HEK293 (cell line): ENCODE measurements around the gene LYZL2.
"Not testable (repeated sequence)": the region's sequence is repeated elsewhere in the genome, so short reads cannot be mapped to it uniquely, and the experiment has no call there.

Source experiments
- CTCF ChIA-PET: fragments of 350-600 bp; formaldehyde crosslinking; extraction: SDS; loops from one replicate; lab custom pipeline; 2021; ENCODE audit warnings: antibody characterized with exemption; lab: Yijun Ruan, JAX
- POLR2A ChIA-PET: fragments of 300-600 bp; formaldehyde crosslinking; extraction: SDS; loops from one replicate; lab custom pipeline; 2020; ENCODE audit warnings: antibody characterized with exemption, inconsistent platforms; lab: Yijun Ruan, JAX
- H3K27ac ChIP-seq: fragments of 200-500 bp; sonication (Bioruptor generic); 2 replicates; pipeline ENCODE4 v1.5.1; 2014; ENCODE audit warnings: low read depth, low read length, control low read depth, inconsistent platforms; ENCODE audit errors: extremely low read depth
- H3K36me3 ChIP-seq, 2 experiments: fragments of 200-500 bp in 1 of 2; sonication (Bioruptor generic) in 1 of 2; 1 replicate in 1 of 2; 2 replicates in 1 of 2; pipeline ENCODE4 v1.5.1; 2014 to 2017; ENCODE audit warnings: inconsistent platforms in 2 of 2, low read length in 2 of 2; ENCODE audit not compliant: control insufficient read depth in 2 of 2, insufficient read depth in 1 of 2
- H3K4me1 ChIP-seq: fragments of 200-500 bp; sonication (Bioruptor generic); 2 replicates; pipeline ENCODE4 v1.5.1; 2014; ENCODE audit warnings: mild to moderate bottlenecking, low read length, inconsistent platforms; ENCODE audit not compliant: control insufficient read depth, insufficient read depth
- H3K4me3 ChIP-seq: 2 replicates; pipeline ENCODE4 v1.5.1; 2011; ENCODE audit warnings: low read depth, mild to moderate bottlenecking, control low read depth, low read length, moderate library complexity
- H3K9me3 ChIP-seq: fragments of 200-500 bp; sonication (Bioruptor generic); 2 replicates; pipeline ENCODE4 v1.5.1; 2014; ENCODE audit warnings: low read depth, low read length, inconsistent platforms; ENCODE audit not compliant: control insufficient read depth, insufficient read depth
- BCL11A ChIP-seq: fragments of 450-650 bp; formaldehyde crosslinking; IDR thresholded peaks from 2 replicates; pipeline ENCODE4 v1.5.1; 2016; ENCODE audit warnings: low read depth, missing biosample characterization, missing genetic modification characterization
- GLIS1 ChIP-seq: fragments of 450-650 bp; formaldehyde crosslinking; IDR thresholded peaks from 2 replicates; pipeline ENCODE4 v1.5.1; 2016; ENCODE audit warnings: missing biosample characterization, missing genetic modification characterization
- KLF1 ChIP-seq: fragments of 450-650 bp; formaldehyde crosslinking; IDR thresholded peaks from 2 replicates; pipeline ENCODE4 v1.5.1; 2016; ENCODE audit warnings: missing biosample characterization, missing genetic modification characterization
- MYNN ChIP-seq: fragments of 450-650 bp; formaldehyde crosslinking; IDR thresholded peaks from 2 replicates; pipeline ENCODE4 v1.5.1; 2016; ENCODE audit warnings: missing biosample characterization, missing genetic modification characterization, borderline replicate concordance
- MZF1 ChIP-seq: fragments of 450-650 bp; formaldehyde crosslinking; IDR thresholded peaks from 2 replicates; pipeline ENCODE4 v1.5.1; 2017; ENCODE audit warnings: missing biosample characterization, missing genetic modification characterization, borderline replicate concordance
- OSR2 ChIP-seq: fragments of 450-650 bp; formaldehyde crosslinking; IDR thresholded peaks from 2 replicates; pipeline ENCODE4 v1.5.1; 2016; ENCODE audit warnings: missing biosample characterization, missing genetic modification characterization
- SCRT1 ChIP-seq: fragments of 450-650 bp; formaldehyde crosslinking; IDR thresholded peaks from 2 replicates; pipeline ENCODE4 v1.5.1; 2016; ENCODE audit warnings: missing biosample characterization, missing genetic modification characterization, borderline replicate concordance
- SP2 ChIP-seq: fragments of 450-650 bp; formaldehyde crosslinking; IDR thresholded peaks from 2 replicates; pipeline ENCODE4 v1.5.1; 2016; ENCODE audit warnings: missing biosample characterization, missing genetic modification characterization
- ZFP37 ChIP-seq: fragments of 450-650 bp; formaldehyde crosslinking; IDR thresholded peaks from 2 replicates; pipeline ENCODE4 v1.5.1; 2016; ENCODE audit warnings: missing biosample characterization, missing genetic modification characterization
- ZFP41 ChIP-seq: fragments of 450-650 bp; formaldehyde crosslinking; IDR thresholded peaks from 2 replicates; pipeline ENCODE4 v1.5.1; 2016; ENCODE audit warnings: missing biosample characterization, missing genetic modification characterization, borderline replicate concordance
- ZIC2 ChIP-seq: fragments of 450-650 bp; formaldehyde crosslinking; IDR thresholded peaks from 2 replicates; pipeline ENCODE4 v1.5.1; 2016; ENCODE audit warnings: missing biosample characterization, missing genetic modification characterization
- ZNF2 ChIP-seq: fragments of 450-650 bp; formaldehyde crosslinking; IDR thresholded peaks from 2 replicates; pipeline ENCODE4 v1.5.1; 2016; ENCODE audit warnings: missing biosample characterization, missing genetic modification characterization
- ZNF221 ChIP-seq: fragments of 450-650 bp; formaldehyde crosslinking; IDR thresholded peaks from 2 replicates; pipeline ENCODE4 v1.5.1; 2017; ENCODE audit warnings: missing biosample characterization, missing genetic modification characterization, borderline replicate concordance
- ZNF248 ChIP-seq: fragments of 450-650 bp; formaldehyde crosslinking; IDR thresholded peaks from 2 replicates; pipeline ENCODE4 v1.5.1; 2017; ENCODE audit warnings: missing biosample characterization, missing genetic modification characterization
- ZNF37A ChIP-seq: fragments of 450-650 bp; IDR thresholded peaks from 2 replicates; pipeline ENCODE4 v1.5.1; 2018; ENCODE audit warnings: missing biosample characterization, missing genetic modification characterization
- ZNF473 ChIP-seq: fragments of 450-650 bp; formaldehyde crosslinking; IDR thresholded peaks from 2 replicates; pipeline ENCODE4 v1.5.1; 2017; ENCODE audit warnings: missing biosample characterization, missing genetic modification characterization
- ZNF501 ChIP-seq: fragments of 450-650 bp; formaldehyde crosslinking; IDR thresholded peaks from 2 replicates; pipeline ENCODE4 v1.5.1; 2016; ENCODE audit warnings: missing biosample characterization, missing genetic modification characterization
- ZNF510 ChIP-seq: fragments of 450-650 bp; formaldehyde crosslinking; IDR thresholded peaks from 2 replicates; pipeline ENCODE4 v1.5.1; 2018; ENCODE audit warnings: mild to moderate bottlenecking, missing genetic modification characterization, missing biosample characterization; ENCODE audit not compliant: insufficient replicate concordance
- ZNF529 ChIP-seq: fragments of 450-650 bp; formaldehyde crosslinking; IDR thresholded peaks from 2 replicates; pipeline ENCODE4 v1.5.1; 2017; ENCODE audit warnings: missing genetic modification characterization, missing biosample characterization; ENCODE audit not compliant: insufficient replicate concordance
- ZNF600 ChIP-seq: fragments of 450-650 bp; formaldehyde crosslinking; IDR thresholded peaks from 2 replicates; pipeline ENCODE4 v1.5.1; 2016; ENCODE audit warnings: missing biosample characterization, missing genetic modification characterization
- ZNF610 ChIP-seq: fragments of 450-650 bp; formaldehyde crosslinking; IDR thresholded peaks from 2 replicates; pipeline ENCODE4 v1.5.1; 2016; ENCODE audit warnings: missing biosample characterization, missing genetic modification characterization, borderline replicate concordance
- ZNF654 ChIP-seq: fragments of 450-650 bp; formaldehyde crosslinking; IDR thresholded peaks from 2 replicates; pipeline ENCODE4 v1.5.1; 2016; ENCODE audit warnings: low read depth, missing biosample characterization, missing genetic modification characterization
- ZNF660 ChIP-seq: fragments of 450-650 bp; IDR thresholded peaks from 2 replicates; pipeline ENCODE4 v1.5.1; 2018; ENCODE audit warnings: missing biosample characterization, mild to moderate bottlenecking, missing genetic modification characterization
- ZNF677 ChIP-seq: fragments of 450-650 bp; IDR thresholded peaks from 2 replicates; pipeline ENCODE4 v1.5.0; 2018; ENCODE audit warnings: missing biosample characterization, mild to moderate bottlenecking, missing genetic modification characterization, moderate library complexity
- ZNF777 ChIP-seq: fragments of 450-650 bp; formaldehyde crosslinking; IDR thresholded peaks from 2 replicates; pipeline ENCODE4 v1.5.1; 2017; ENCODE audit warnings: missing biosample characterization, missing genetic modification characterization, borderline replicate concordance
- ZSCAN16 ChIP-seq: fragments of 450-650 bp; formaldehyde crosslinking; IDR thresholded peaks from 2 replicates; pipeline ENCODE4 v1.5.1; 2016; ENCODE audit warnings: missing biosample characterization, missing genetic modification characterization
- TF ChIP-seq, protein P1 (sequence below): fragments of 450-650 bp; formaldehyde crosslinking; IDR thresholded peaks from 2 replicates; pipeline ENCODE4 v1.5.1; 2016; ENCODE audit warnings: missing biosample characterization, missing genetic modification characterization
- TF ChIP-seq, protein P2 (sequence below): fragments of 450-650 bp; formaldehyde crosslinking; IDR thresholded peaks from 2 replicates; pipeline ENCODE4 v1.5.1; 2016; ENCODE audit warnings: missing biosample characterization, missing genetic modification characterization
- TF ChIP-seq, protein P3 (sequence below): sonication (generic); formaldehyde crosslinking; IDR thresholded peaks from 2 replicates; pipeline ENCODE4 v1.8.1; 2022; ENCODE audit warnings: mild to moderate bottlenecking, moderate library complexity, missing genetic modification reagents

LYZL2 gene

DNA sequence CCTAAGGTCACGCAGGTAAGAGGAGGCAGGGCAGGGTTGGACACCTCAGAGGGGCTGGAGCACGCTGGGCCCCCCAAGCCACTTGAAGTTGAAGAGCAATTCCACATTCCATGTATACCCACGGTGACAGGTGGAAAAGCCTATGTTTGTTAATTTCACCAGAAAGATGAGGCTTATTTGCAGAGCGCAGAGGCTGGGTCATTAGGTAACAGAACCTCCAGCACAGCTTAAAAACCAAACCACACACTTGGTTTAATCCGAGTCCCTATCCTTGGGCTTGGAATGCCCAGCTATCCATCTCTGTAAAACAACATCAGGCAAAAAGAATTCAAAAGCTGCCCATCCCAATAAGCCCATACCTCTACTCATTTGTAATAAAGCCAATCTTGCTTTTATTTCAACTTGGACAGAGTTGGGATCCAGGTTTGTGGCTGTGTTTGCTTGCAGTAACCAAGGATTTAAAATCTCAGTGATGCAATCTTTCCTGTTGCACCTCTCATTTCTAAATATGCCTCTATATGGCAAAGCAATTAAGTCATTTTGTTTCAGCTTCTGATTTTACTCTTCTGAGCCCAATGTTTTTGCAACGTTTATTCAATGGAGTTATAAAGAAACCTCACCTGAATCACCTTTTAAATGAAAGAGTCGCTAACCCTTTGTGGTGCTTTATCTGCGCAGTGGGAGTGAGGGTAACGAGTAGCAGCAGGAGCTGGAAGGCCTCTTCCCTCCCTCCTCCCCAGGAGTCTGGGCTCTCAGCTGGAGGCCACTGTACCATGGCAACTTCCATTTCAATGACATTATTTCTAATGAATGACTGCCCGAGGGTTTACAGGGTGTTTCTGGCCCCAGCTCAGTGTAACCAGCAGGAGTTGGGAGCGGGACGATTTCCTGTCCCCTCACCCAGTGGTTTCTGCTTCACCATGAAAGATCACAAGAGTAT lies 32.8 kb downstream of the LYZL2 start:
- H3K9me3 ChIP-seq, H3K4me3 ChIP-seq, POLR2A ChIA-PET, H3K4me1 ChIP-seq, H3K27ac ChIP-seq: not testable (repeated sequence)
- TF ChIP-seq ZIC2 (tag by site-specific recombination) (peak; percentile 67), ZNF610 (tag by site-specific recombination) (peak; percentile 86; the same call in 1 of the 2 replicates), GLIS1 (tag by site-specific recombination) (peak; percentile 83), OSR2 (tag by site-specific recombination) (0 out of 2 replicates have a peak, but pooled peaks have one; percentile 13)
- TF ChIP-seq, all 188 proteins: peak for 4; not testable (repeated sequence) for 184
- H3K36me3 ChIP-seq, CTCF ChIA-PET: not testable (repeated sequence)

DNA sequence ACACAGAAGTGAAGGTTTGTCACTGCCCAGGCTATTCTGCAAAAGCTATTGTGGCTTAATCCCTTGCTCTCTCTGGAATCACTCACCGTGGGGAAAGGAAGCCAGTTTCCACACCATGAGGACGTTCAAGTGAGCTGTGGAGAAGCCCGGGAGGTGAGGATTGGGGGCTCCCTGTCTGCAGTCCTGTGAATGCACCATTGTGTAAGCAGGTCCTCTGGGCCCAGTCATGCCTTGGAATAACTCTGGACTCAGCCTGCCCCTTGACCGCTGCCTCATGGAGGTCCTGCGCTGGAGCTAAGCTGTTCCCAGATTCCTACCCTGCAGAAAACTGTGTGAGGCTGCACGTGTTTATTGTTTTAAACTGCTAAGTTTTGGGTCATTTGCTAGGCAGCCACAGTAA lies 33.5 kb downstream of the LYZL2 start:
- Histone ChIP-seq H3K36me3 (no peaks in the 10 kb centered on the region), H3K4me3 (no peak overlapping the region), H3K4me1 (no peaks in the 10 kb centered on the region), H3K9me3 (no peaks in the 10 kb centered on the region), H3K27ac (no peak overlapping the region)
- ChIA-PET POLR2A (no interaction called here), CTCF (no interaction called here)
- TF ChIP-seq ZNF248, result no peak
- TF ChIP-seq ZNF510 (tag by site-specific recombination), result no peak
- TF ChIP-seq, protein P1, sequence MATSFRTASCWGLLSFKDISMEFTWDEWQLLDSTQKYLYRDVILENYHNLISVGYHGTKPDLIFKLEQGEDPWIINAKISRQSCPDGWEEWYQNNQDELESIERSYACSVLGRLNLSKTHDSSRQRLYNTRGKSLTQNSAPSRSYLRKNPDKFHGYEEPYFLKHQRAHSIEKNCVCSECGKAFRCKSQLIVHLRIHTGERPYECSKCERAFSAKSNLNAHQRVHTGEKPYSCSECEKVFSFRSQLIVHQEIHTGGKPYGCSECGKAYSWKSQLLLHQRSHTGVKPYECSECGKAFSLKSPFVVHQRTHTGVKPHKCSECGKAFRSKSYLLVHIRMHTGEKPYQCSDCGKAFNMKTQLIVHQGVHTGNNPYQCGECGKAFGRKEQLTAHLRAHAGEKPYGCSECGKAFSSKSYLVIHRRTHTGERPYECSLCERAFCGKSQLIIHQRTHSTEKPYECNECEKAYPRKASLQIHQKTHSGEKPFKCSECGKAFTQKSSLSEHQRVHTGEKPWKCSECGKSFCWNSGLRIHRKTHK, result no peak
- TF ChIP-seq ZNF654, result no peak
- no peak for TF ChIP-seq ZNF529
- TF ChIP-seq ZNF777, result no peak
- TF ChIP-seq ZNF501 (tag by site-specific recombination), result no peak
- no peak for TF ChIP-seq SP2 (tag by site-specific recombination)
- no peak for TF ChIP-seq BCL11A (tag by site-specific recombination)
- no peak for TF ChIP-seq ZNF610 (tag by site-specific recombination)
- TF ChIP-seq ZNF600 (tag by site-specific recombination), result no peak
- TF ChIP-seq, protein P2, sequence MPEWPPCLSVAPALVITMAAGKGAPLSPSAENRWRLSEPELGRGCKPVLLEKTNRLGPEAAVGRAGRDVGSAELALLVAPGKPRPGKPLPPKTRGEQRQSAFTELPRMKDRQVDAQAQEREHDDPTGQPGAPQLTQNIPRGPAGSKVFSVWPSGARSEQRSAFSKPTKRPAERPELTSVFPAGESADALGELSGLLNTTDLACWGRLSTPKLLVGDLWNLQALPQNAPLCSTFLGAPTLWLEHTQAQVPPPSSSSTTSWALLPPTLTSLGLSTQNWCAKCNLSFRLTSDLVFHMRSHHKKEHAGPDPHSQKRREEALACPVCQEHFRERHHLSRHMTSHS (tag by site-specific recombination), result no peak
- TF ChIP-seq ZNF221 (tag by site-specific recombination), result no peak

DNA sequence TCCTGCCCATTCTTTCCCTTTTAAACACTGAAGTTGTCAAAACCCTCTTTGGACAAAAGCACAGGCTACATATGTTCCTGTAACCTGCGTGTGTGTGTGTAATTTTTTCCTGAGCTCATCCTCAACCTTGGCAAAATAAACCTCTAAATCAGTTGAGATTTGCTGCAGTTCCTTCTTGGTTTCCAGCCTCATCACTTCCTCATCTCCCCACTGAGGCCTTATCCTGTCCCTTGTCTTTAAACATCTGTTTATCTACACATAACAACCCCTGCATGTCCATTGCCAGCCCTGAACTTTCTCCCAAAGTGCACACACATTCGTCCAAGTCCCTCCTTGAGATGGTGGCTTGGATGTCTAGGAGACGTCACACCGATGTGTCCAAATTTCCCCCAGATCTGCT lies 35.5 kb downstream of the LYZL2 start:
- ChIA-PET POLR2A (no interaction called here), CTCF (interaction anchor here (0.7 to 5.9 kb wide), 4 partner anchors 11 to 307 kb away, joined by 4 to 111 read pairs (median 7); no protein-coding TSS in a partner anchor)
- no peak overlapping the region for H3K27ac ChIP-seq
- H3K4me1 ChIP-seq, result no peaks in the 10 kb centered on the region
- no peaks in the 10 kb centered on the region for H3K36me3 ChIP-seq
- H3K9me3 ChIP-seq, result no peaks in the 10 kb centered on the region
- H3K4me3 ChIP-seq, result no peak overlapping the region
- no peak for TF ChIP-seq KLF1 (tag by site-specific recombination)
- TF ChIP-seq ZNF2 (tag by site-specific recombination), result no peak
- TF ChIP-seq ZFP41 (tag by site-specific recombination), result no peak
- TF ChIP-seq ZFP37, result no peak
- TF ChIP-seq ZIC2 (tag by site-specific recombination), result no peak
- TF ChIP-seq MZF1 (tag by site-specific recombination), result no peak
- TF ChIP-seq ZSCAN16, result no peak
- TF ChIP-seq, protein P3, sequence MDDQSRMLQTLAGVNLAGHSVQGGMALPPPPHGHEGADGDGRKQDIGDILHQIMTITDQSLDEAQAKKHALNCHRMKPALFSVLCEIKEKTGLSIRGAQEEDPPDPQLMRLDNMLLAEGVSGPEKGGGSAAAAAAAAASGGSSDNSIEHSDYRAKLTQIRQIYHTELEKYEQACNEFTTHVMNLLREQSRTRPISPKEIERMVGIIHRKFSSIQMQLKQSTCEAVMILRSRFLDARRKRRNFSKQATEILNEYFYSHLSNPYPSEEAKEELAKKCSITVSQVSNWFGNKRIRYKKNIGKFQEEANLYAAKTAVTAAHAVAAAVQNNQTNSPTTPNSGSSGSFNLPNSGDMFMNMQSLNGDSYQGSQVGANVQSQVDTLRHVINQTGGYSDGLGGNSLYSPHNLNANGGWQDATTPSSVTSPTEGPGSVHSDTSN (CRISPR knock-in tag), result no peak
- no peak for TF ChIP-seq ZNF660 (tag by site-specific recombination)
- TF ChIP-seq MYNN (tag by site-specific recombination), result no peak
- TF ChIP-seq SCRT1 (tag by site-specific recombination), result no peak
- no peak for TF ChIP-seq ZNF473 (tag by site-specific recombination)
- no peak for TF ChIP-seq ZNF37A (tag by site-specific recombination)
- TF ChIP-seq ZNF677, result no peak
